GM21737 (cell line): ENCODE data around the gene TIMM17B.
"Not testable (repeated sequence)": the region's sequence is repeated elsewhere in the genome, so short reads cannot be mapped to it uniquely, and the experiment has no call there.

Experiments
- ATAC-seq: cut with Tn5 transposase; IDR thresholded peaks from one replicate; pipeline ENCODE4 v1.9.1; 2021; ENCODE audit warnings: mild to moderate bottlenecking, moderate library complexity; ENCODE audit not compliant: unreplicated experiment

Gene TIMM17B

GRCh38 chrX:48897157-48897624 is 377 bp downstream of the TIMM17B start:
- peak; percentile 18 for ATAC-seq

DNA sequence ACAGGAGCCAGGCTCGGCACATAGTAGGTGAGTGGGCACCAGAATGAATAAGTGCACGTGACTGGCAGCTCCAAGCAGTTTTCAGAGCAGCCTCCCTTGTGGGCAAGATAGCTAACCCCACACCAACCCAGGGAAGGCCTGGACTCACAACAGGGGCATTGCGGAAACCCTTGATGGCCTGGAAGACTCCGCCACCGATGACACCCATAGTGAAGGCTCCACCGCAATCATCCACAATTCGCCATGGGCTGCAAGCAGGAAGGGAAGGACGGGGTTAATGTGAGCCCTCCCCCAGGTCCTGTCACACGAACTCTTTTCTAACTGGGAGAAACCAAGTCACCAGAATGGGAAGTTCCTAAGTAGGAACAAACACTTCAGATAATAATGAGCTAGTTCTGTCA is 957 bp downstream of the TIMM17B start:
- no peak for ATAC-seq

DNA sequence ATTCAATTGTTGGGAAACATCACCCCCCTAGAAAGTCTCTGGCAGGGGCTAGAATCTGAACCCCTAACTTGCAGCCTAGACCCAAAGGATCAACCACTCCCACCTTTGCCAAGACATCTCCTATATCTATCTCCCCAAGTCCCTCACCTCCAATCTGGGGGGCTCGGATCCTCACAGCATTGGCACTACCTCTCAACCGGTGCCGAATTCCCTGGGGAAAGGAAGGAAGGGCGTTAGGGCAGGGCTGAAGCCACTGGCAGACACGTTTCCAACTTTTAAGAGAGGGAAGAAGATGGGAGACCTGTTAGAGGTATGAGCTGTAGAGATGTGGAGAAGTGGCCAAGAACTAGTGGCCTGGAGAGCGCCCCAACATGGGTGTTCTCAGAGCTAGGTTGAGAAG is 2.7 kb downstream of the TIMM17B start:
- no peak for ATAC-seq

- ATAC-seq = no peak
These were observed 3.8 kb downstream of the TIMM17B start for GRCh38 chrX:48893556-48894348.

GRCh38 chrX:48892896-48893295 is 4.7 kb downstream of the TIMM17B start:
- no peak for ATAC-seq

GRCh38 chrX:48891402-48892288 is 5.9 kb downstream of the TIMM17B start:
- peak; percentile 85 for ATAC-seq

- peak; percentile 33 for ATAC-seq
These were observed 6.6 kb downstream of the TIMM17B start for GRCh38 chrX:48890934-48891401.

DNA sequence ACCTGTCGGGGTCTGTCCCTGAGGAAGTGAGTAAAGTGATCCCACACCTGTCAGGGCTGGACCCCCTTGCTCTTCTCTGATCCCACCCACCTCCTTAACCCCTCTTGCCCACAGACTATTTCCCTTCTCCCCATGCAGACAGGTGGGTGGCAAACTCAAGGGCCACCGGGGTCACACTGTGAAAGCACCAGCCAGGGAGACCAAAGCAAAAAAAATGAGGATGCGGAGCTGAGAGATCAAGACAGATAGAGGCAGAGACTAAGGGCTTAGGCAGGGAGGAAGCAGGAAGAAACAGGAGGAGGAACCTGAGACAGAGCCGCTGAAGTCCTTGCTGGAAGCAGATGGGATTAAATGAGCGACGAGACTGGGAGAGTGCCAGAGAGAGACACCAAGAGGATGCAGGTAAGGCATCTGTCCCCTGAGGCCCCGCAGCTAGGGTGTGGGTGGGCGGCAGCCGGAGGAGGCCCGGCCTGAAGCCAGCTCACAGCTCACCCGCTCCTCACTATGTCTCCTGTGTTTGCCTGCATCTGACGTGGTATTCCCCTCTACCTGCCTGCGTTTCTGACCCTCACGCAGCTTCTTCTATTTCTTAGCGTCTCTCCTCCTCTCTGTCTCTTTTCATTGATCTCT is 7.2 kb downstream of the TIMM17B start:
- ATAC-seq = no peak

- ATAC-seq = not testable (repeated sequence)
These were observed 11.0 kb downstream of the TIMM17B start for GRCh38 chrX:48886586-48886985.

- no peak for ATAC-seq
These were observed 13.8 kb downstream of the TIMM17B start for GRCh38 chrX:48883729-48884128.

DNA sequence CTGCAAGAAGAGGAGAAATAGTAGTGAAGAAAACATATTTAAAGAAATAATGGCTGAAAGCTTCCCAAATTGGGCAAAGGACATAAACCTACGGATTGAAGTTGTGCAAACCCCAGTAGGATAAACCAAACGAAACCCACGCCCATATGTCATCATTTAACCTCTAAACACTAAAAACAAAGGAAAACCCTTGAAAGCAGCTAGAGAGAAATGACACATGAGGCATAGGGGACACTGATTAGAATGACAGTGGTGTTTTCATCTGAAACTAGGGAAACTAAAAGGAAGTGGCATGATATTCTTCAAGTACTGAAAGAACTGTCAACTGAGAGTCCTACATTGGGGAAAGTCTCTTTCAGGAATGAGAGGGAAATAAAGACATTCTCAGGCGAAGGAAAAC is 20.6 kb downstream of the TIMM17B start:
- ATAC-seq = not testable (repeated sequence)

- ATAC-seq = not testable (repeated sequence)
These were observed 25.6 kb downstream of the TIMM17B start for GRCh38 chrX:48872017-48872416.

DNA sequence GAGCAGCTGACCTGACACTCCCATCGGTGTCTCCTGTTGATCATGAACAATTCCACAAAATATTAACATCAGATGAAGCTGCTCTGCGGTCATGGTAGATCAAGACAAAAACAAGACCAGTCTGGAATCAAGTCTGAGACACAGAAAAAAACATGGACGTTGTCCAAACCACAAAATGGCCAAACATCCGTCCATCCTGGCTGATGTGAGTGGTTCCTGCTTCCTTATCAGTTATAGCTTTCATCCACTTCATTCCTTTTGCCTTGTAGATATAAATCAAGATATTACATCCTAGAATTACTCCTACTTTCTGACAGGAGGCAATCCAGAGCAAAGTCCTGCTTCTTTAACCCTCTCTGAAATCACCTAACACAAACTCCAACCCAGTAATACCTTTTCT is 33.4 kb downstream of the TIMM17B start:
- no peak for ATAC-seq

DNA sequence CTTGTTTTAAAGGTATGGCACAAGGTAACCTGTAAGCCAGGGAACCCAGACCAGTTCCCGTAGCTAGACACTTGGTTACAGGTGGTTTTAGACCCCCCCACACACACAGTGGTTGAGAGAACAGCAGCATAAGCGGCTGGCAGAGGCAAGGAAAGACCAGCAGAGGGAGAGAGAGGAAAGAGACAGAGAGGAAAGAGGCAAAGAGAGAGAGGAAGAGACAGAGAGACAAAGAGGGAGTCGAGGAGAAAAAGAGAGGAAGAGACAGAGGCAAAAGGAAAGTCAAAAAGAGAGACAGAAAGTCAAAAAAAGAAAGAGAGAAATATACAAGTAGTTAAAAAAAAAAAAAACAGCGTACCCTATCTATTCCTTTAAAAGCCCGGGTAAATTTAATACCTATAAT is 42.7 kb downstream of the TIMM17B start:
- no peak for ATAC-seq

DNA sequence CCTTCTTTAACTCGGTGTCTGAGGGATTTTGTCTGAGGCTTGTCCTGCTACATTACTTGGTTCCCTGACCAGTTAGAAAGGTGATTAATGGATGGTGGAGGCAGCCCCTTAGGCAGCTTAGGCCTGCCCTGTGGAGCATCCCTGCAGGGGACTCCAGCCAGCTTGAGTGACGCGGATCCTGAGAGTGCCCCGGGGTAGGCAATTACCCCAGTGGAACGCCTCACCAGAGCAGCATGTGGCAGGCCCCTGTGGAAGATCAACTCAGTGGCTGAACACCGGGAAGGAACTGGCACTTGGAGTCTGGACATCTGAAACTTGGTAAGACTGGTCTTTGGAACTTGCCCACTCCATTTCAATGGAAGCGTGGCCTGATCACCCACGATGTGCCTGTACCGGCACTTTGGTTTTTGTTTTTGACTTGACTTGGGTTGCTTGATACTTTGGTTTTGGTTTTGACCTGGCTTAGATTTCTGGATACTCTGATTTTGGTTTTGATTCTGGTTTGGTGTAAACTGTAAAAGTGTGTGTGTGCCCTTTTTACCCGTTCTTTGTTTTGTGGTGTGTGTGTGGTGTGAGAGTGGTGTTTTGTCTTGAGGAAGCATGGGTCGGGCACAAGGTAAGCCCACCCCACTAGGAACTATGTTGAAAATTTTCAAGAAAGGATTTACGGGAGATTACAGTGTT is 43.3 kb downstream of the TIMM17B start:
- ATAC-seq = not testable (repeated sequence)

DNA sequence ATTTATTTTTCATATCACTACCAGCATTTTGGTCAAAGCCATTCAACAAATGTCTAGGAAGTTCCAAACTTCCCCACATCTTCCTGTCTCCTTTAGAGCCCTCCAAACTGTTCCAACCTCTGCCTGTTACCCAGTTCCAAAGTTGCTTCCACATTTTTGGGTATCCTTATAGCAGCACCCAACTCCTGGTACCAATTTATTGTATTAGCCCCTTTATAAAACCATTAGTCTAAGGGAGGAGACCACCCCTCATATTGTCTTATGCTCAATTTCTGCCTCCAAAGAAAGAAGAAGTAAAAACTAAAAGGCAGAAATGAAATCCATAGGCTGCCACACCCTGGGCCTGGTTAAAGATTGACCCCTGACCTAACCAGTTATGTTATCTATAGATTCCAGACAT is 44.1 kb downstream of the TIMM17B start:
- not testable (repeated sequence) for ATAC-seq

- no peak for ATAC-seq
These were observed 44.7 kb downstream of the TIMM17B start for GRCh38 chrX:48852857-48853256.

GRCh38 chrX:48848847-48849246 is 48.7 kb downstream of the TIMM17B start:
- ATAC-seq = no peak
